Stimulated activated CD8-positive, alpha-beta memory T cell treated with anti-CD3 and anti-CD28 coated beads, Interleukin-2, amount 100 ng/mL, for 48 hours (primary cell): Measurements from ENCODE around the gene IRGM.

Source experiments
- DNase-seq, 2 donors: peaks; one replicate each; pipeline ENCODE4 v3.0.0-alpha.2; 2020; ENCODE audit warnings: low read depth in 2 of 2

Gene IRGM

GRCh38 chr5:150895431-150896428 lies 49.4 kb downstream of the IRGM start:
- DNase-seq = no peak
